Lung (tissue), 12 donors: ENCODE results near the gene CEP78. TPM values are rescaled to one million over a fixed set of nuclear protein-coding genes. Genes with fewer than 3 reads are reported as not detected.

Source experiments
- ATAC-seq: fragments of 200-7000 bp; cut with Tn5 transposase; one replicate; pipeline ENCODE4 v1.9.1; 2020; ENCODE audit warnings: moderate number of reproducible peaks; ENCODE audit not compliant: insufficient read depth, low FRiP score
- DNase-seq, 3 donors: peaks; one replicate each; pipeline ENCODE4 v3.0.0-alpha.2; 2013 to 2017
- H3K27ac ChIP-seq, 2 donors: one replicate each; pipeline ENCODE4 v1.5.1; 2013; ENCODE audit warnings: mild to moderate bottlenecking in 2 of 2, moderate library complexity in 2 of 2, control low read depth in 1 of 2, inconsistent platforms in 1 of 2, low read depth in 1 of 2, low read length in 1 of 2
- H3K27me3 ChIP-seq, 3 donors: one replicate each; pipeline ENCODE4 v1.5.1; 2013; ENCODE audit warnings: low read length in 2 of 3; ENCODE audit not compliant: control insufficient read depth in 3 of 3, insufficient read depth in 3 of 3
- H3K36me3 ChIP-seq, 4 donors: one replicate each; pipeline ENCODE4 v1.5.1; 2013; ENCODE audit warnings: low read length in 4 of 4, mild to moderate bottlenecking in 1 of 4, moderate library complexity in 1 of 4; ENCODE audit not compliant: control insufficient read depth in 4 of 4, insufficient read depth in 4 of 4
- H3K4me1 ChIP-seq, 5 donors: one replicate each; pipeline ENCODE4 v1.5.1; 2013; ENCODE audit warnings: low read length in 5 of 5, mild to moderate bottlenecking in 2 of 5, moderate library complexity in 1 of 5; ENCODE audit not compliant: control insufficient read depth in 5 of 5, insufficient read depth in 5 of 5
- H3K4me3 ChIP-seq: one replicate; pipeline ENCODE4 v1.5.1; 2013; ENCODE audit warnings: mild to moderate bottlenecking, control low read depth, moderate library complexity
- H3K9ac ChIP-seq, 2 donors: one replicate each; pipeline ENCODE4 v1.5.1; 2013; ENCODE audit warnings: low read length in 2 of 2, control low read depth in 1 of 2; ENCODE audit not compliant: insufficient read depth in 1 of 2
- H3K9me3 ChIP-seq, 4 donors: one replicate each; pipeline ENCODE4 v1.5.1; 2013; ENCODE audit warnings: low read length in 3 of 4, mild to moderate bottlenecking in 1 of 4, moderate library complexity in 1 of 4; ENCODE audit not compliant: control insufficient read depth in 4 of 4, insufficient read depth in 3 of 4
- CTCF ChIP-seq: IDR thresholded peaks from 2 replicates; pipeline ENCODE4 v1.5.1; 2012; ENCODE audit warnings: mild to moderate bottlenecking; ENCODE audit errors: control extremely low read depth, extremely low read depth
- WGBS, 2 donors: extraction: QIAGEN DNeasy Blood & Tissue Kit; methylation state at CpG; one replicate each; pipeline ENCODE4 v1.1.7; 2013; 5-methylcytosine and 5-hydroxymethylcytosine counted together
- polyA plus RNA-seq, 2 donors: library from polyadenylated mRNA; stranded (reverse); fragments of 200-250 nt; gene quantifications; one replicate each; pipeline ENCODE4 v1.2.1, GENCODE V29; 2013
- total RNA-seq, 2 donors: library from RNA; depleted of rRNA in 1 of 2; stranded (reverse); fragments of >200 nt in 1 of 2; gene quantifications; one replicate each; pipeline ENCODE4 v1.2.1, GENCODE V29; 2014 to 2021
- donor health status: control.
- donor health status: control.
- donor health status: Bipolar disorder and iron deficiency.
- donor health status: healthy.
- donor health status: DM: yes; HTN: yes; CAD: no.

The CEP78 gene
- total and polyA plus RNA-seq, 4 donors: 3.7 to 38.0 (median 11.6) TPM

DNA sequence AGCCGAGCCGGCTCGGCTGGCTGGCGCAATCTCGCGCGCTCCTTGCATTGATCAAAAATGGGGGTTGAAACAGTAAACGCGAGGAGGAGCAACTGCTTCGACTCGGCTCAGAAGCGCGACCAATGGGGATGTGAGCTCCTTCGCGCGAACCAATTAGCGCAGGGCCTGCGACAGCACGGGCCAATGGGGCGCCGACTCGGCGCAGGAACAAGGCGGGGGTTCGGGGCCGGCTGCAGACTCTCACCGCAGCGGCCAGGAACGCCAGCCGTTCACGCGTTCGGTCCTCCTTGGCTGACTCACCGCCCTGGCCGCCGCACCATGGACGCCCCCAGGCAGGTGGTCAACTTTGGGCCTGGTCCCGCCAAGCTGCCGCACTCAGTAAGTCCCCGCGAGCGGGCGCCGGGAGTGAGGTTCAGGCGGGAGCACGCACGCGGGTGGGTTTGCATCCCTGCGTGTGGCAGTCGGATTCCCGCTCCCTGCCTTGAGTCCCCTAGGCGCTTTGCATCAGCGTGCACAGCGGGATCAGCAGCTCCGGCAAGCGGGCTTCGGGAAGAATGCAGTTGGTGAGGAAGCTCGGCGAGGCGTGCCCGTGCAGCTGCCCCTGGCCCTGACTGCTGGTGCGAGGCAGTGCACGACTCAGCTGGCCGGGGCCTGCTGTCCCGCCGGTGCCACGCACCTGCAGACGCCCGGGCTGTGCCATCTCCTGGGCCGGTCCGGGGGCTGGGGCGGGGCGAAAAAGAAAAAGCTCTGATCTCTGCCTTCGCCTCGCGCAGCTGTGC lies 61.2 kb downstream of the CEP78 start, which contains the start of gene PSAT1:
Gene PSAT1 (plus strand): TSS at position 233 of the 779 bp plus-strand sequence. CDS start 86 bp downstream, at position 319.
- Histone ChIP-seq H3K27me3 (peaks cover 0 to 2% (median 2%) of the 10 kb centered on the region in 3 donors), H3K27ac (no peak within 1 kb of the TSS), H3K36me3 (no peaks in the 10 kb centered on the region), H3K4me1 (peaks cover 0 to 35% (median 4%) of the 10 kb centered on the region in 5 donors), H3K9me3 (peaks cover 0 to 2% (median 0%) of the 10 kb centered on the region in 4 donors), H3K9ac (peak within 1 kb of the TSS; percentile 5 to 28), H3K4me3 (peak within 1 kb of the TSS; percentile 61)
- ATAC-seq: peak; percentile 90
- TF ChIP-seq CTCF: no peak
- WGBS, 2 donors: 1% methylated on average over 67 to 76 of the region's 76 CpGs
- peak; percentile 93 to 97 (median 93) for DNase-seq

DNA sequence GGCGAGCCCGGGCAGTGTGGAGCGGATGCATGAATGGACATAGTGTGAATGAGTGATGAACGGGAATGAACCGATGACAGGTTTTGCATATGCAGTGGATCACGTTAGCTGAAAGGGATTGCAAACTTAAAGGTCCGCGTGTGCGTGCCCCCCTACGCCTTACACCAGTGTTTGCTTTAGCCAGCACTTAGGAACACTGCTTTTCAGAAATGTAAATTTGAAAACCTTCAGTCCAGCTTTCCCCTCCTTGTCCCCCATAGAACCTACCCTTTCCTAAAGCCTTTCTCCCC lies 61.7 kb downstream of the CEP78 start:
- 0 to 2% methylated on average over 10 of the region's 10 CpGs for WGBS, 2 donors
- H3K27me3 ChIP-seq: peaks cover 0 to 2% (median 2%) of the 10 kb centered on the region in 3 donors
- no peak for TF ChIP-seq CTCF
- DNase-seq: peak in 2 of 3 donors; percentile 54 to 55
- H3K4me1 ChIP-seq: peaks cover 0 to 29% (median 4%) of the 10 kb centered on the region in 5 donors
- H3K27ac ChIP-seq: no peak overlapping the region
- peaks cover 0 to 2% (median 0%) of the 10 kb centered on the region in 4 donors for H3K9me3 ChIP-seq
- no peak for ATAC-seq
- peak overlapping the region in 1 of 2 donors; percentile 28 for H3K9ac ChIP-seq
- H3K36me3 ChIP-seq: no peaks in the 10 kb centered on the region
- H3K4me3 ChIP-seq: peak overlapping the region; percentile 61

DNA sequence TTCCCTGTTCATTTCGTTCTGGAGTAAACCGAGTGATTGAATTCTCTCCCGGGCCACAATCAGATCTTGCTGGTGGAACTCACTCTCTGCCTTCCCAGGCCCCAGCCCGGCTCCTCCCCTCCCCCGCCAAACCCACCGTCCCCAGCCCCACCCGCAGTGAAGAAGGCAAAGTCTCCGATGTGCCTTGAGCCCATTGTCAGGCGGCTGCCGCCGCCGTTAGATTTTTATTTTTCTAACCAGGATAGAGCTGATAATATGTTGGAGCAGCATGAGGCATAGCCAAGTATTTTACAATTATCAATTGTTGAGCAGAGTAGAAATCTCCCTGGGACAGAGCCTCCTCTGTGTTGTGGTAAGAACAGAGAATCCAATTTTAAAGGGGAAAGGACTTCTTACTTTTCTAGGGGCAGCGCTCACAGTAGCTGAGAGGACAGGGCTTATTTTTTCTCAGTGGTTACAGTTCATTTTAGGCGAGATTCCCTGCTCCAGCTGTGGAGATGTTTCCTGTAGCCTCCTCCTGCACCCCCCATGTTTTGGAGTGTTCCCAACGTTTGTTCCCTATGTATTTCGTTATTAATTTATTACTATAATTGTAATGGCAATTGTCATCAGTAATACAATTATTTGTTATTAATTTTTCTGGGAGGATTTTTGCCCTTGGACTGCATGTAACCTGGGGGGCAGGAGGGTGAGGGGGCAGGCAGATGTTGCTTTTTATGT lies 62.3 kb downstream of the CEP78 start:
- Histone ChIP-seq H3K9ac (peak overlapping the region in 1 of 2 donors; percentile 68), H3K4me3 (no peak overlapping the region), H3K9me3 (peaks cover 0 to 2% (median 0%) of the 10 kb centered on the region in 4 donors), H3K27ac (no peak overlapping the region), H3K27me3 (peaks cover 0 to 2% (median 2%) of the 10 kb centered on the region in 3 donors), H3K36me3 (no peaks in the 10 kb centered on the region), H3K4me1 (peaks cover 0 to 29% (median 4%) of the 10 kb centered on the region in 5 donors)
- ATAC-seq (no peak), DNase-seq (peak in 2 of 3 donors; percentile 43 to 58)
- WGBS, 2 donors: 10 to 11% methylated on average over 16 of the region's 16 CpGs
- no peak for TF ChIP-seq CTCF
